RPMI7951 (cell line): ENCODE measurements around the gene OFD1. TPM values are rescaled to one million over a fixed set of nuclear protein-coding genes. Genes with fewer than 3 reads are reported as not detected.

ENCODE experiments used
- DNase-seq: peaks from one replicate; pipeline ENCODE4 v3.0.0-alpha.2; 2012; ENCODE audit warnings: low read depth
- total RNA-seq: library from RNA; depleted of rRNA; stranded (reverse); fragments of >200 nt; shearing (Covaris generic); gene quantifications from 2 replicates; pipeline ENCODE4 v1.2.3, GENCODE V29; 2014; rRNA removed

OFD1 gene
- total RNA-seq, 1 experiment from 2014 or later, result 9.7 TPM

DNA sequence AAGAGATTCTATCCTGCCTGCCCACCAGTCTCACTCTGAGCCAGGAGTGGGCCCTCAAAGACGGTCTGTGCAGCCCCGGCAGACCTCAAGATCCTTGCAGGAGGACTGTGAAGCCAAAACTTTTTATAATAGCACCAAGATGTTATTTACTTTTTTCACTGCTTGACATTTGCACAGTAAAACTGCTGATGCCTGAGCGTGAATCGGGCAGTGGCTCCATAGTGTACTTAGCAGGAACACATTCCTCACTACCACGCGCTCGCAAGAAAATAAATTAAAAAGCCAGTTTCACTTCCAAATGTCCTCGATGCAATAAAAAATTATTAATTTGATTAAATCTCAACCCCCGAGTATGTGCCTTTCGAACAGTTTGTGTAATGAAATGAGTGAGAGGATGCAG lies 59.9 kb downstream of the OFD1 start:
- DNase-seq, result no peak

DNA sequence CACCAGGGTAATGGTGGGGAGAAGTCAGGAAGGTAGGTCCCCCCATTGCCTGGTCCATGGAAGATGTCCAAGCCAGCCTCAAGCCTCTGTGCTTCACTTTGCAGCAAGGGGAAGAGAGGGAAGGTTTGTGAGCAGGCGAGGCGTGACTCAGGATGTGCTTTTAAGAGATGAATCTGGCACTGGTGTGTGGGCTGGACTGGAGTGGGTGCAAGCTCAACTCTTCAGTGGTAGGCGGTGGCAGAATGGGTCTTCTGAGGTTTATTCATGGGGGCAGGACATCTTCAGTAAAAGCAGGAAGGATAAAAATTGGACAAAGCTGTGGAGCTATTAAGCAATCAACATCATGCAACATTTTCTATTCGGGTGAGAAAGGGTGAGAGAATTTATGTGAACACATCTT lies 63.0 kb downstream of the OFD1 start:
- DNase-seq, result no peak

DNA sequence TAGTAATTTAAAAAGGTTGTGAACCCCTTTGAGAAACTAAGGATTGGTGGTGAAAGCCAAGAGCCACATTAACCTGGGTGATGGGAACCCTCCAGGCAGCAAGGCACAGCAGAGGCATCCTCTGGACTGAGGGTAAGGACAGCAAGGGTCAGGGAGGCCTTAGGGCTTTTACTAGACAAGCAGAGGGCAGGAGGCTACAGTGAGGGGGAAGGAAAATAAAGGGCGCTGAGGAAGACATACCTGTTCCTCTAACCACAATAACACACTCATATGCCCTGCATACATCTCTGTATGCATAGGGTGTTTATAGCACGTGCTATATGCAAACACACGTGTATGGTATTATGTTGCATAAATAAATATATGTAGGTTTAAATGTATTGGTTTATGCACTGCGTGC lies 63.6 kb downstream of the OFD1 start:
- no peak for DNase-seq

DNA sequence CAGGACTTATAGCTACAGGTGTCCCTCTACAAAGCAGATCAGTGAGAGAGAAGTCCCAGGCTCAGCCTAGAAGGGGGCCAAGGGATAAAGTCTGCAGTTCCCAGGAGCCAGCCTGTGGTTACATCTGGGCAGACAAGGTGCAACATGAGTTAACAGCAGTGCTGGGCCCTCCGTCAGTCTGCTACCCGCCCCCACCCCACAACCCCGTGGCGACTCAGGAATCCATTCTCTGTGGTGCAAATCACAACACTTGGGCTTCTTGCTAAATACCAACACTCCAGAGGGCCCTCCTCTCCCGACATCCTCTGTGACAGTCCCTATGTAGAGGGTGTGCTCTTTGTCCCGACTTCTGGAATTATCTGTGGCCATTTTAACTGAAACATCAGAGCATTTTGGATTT lies 68.6 kb downstream of the OFD1 start:
- DNase-seq, result no peak

DNA sequence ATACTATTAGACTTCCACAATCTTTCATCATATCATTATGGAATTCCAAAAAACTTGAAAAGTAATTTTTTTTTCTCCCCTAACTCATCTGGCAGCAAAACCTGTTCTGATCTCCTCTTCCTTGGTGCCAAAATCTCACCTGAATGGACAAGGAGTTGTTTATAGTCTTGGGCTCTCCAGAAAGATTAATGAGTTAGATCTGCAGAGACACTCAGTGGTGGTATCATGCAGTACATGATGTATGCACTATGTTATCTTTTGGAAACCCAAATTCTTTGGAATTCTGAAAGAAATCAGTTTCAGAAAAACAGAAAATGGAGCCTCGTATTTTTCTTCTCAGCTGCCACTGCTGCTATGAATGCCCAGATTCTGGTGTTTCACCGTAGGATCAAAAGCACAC lies 70.7 kb downstream of the OFD1 start:
- no peak for DNase-seq

DNA sequence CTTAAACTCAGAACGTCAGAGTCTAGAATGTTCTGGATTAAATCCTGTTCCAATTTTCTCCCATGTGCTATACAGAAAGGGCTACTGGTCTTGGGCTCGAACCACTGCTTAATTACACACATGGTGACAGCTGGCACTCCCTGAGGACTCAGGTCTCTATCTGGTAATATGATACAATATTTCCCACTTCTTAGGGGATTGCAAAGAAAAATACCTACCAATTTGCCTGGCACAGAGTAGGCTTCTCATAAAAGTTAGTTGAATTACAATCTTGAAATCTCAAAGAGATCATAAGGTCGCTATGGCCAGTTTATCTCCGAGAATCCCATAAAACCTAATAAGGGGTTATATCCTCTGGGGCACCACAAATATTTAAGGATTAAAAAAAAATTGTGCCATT lies 73.7 kb downstream of the OFD1 start:
- no peak for DNase-seq

DNA sequence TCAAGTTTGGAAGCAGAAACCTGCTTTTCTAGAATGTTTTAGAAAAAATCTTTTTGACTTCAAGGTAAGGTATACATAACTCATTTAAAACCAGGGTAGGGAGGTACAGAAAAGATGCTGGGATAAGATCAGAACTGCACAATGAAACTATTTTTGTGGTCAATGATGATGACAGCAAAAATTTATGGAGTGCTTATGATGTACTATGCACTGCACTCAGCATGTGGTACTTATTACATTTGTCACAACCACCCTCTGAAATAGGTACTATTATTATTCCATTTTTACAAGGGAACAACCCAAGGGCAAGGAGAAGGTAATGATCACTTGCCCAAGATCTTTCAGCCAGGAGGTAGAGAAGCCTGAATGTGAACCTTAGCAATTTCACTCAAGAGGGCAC lies 74.3 kb downstream of the OFD1 start:
- no peak for DNase-seq

DNA sequence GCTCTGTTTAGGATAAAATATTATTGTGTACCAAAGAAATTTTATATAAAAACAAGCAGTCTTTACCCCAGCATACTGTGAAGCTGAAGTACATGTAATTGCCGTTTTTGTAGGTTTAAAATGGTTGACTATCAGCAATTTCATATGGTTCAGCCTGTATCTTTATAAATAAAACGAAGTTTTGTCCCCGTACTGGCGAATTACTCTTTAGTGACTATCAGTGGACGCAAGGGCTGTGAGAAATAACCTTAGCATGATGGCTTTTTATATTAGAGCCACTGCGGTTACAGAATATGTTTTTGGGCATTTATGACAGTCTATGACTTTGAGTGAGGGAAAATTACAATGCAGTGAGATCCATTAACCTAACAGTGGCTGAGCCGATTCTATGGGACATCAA lies 81.1 kb downstream of the OFD1 start:
- DNase-seq, result no peak

DNA sequence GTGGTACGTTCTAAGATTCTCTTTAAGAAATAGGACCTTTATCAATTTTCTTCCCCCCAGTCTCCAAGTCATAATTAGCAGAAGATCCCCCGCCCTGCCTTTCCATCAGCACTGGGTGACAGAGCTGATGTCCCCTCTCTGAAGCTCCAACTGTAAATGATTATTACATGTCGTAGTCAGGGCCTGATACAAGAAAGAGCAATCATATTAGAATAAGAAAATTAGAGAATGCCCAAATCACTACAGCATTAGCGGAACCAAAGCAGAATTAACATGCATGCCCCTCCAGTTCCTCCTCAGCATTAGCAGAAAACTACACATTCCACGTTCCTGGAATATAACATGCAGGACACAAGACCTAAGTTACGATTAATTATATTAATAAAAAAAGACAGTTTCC lies 81.6 kb downstream of the OFD1 start:
- DNase-seq, result no peak

DNA sequence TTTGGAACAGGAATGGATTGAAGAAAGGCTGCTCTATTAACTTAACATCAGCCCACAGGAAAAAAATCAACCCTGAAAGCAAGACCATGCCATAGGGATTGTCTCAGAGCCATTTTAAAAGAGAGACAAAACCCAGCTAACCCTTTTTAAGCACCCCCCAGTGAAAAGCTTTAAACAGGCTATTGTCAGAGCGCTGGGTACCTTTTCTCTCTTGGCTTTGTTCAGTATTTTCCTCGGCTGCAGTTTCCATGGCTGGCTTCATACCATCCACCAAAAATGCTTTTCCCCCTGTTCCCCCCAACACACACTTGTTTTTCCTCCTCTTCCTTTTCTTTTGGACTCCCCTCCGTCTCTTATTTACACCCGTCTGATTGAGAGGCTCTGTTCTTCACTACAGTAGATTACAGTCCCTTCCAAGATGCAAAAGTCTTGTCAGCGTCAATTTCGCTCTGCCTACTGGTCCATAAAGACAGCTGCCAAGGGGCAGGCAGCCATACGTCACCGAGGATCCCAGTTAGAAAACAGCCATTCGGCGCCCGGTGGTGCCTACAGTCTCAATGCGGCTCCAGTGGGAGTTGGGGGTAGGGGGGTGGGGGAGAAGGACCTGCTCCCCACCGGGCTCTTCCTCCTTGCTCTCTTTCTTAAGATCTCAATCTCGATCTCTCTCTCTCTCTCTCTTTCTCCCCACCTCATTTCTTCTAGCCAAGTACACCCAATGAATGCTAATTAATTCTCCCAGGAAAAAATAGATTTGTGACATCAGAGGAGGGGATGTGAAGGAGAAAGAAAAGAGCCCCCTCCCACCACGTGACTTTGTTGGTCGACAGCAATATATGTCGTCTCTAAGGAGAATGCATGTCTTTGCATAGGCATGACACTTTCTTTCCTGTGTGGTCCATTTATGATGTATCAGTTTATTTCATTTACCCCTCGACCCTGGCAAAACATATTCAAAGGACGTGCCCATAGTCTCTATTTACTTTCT lies 82.4 kb downstream of the OFD1 start, which contains the start of gene GPM6B:
Gene GPM6B, minus strand, starts transcription at position 451 of the 985 bp plus-strand sequence. Its CDS starts 189 bp downstream, at position 262.
- no peak for DNase-seq

Other genes starting within 250 kb of the OFD1 start
- gene EGFL6, start 165.1 kb upstream of the OFD1 start, total RNA-seq, result not detected in 2 replicates
- gene TCEANC, start 81.6 kb upstream of the OFD1 start, total RNA-seq, result 0.88 and 1.7 TPM in 2 replicates
- gene RAB9A, start 45.6 kb upstream of the OFD1 start, total RNA-seq, result 30.9 and 33.4 TPM in 2 replicates
- 20.4 and 21.6 TPM in 2 replicates for gene TRAPPC2, start 128 bp upstream of the OFD1 start, total RNA-seq
- gene GPM6B, start 82.3 kb downstream of the OFD1 start, total RNA-seq, result 1.8 and 2.4 TPM in 2 replicates